ENCODE measurements around the gene OTOP2. TPM values are rescaled to one million over a fixed set of nuclear protein-coding genes. Genes with fewer than 3 reads are reported as not detected.

OTOP2 gene
- total RNA-seq, 1 donor from 2014 or later = not detected

- H3K9ac ChIP-seq (ENCODE audit: low read length) = no peak overlapping the region
- Mint-ChIP-seq H3K27me3 (ENCODE audit: low read depth, unreplicated experiment) (peaks cover 36% of the 10 kb centered on the region), H3K4me3 (ENCODE audit: unreplicated experiment) (no peak overlapping the region), H3K36me3 (ENCODE audit: low read depth, unreplicated experiment) (no peaks in the 10 kb centered on the region), H3K4me1 (ENCODE audit: low read depth, unreplicated experiment) (no peaks in the 10 kb centered on the region), H3K9me3 (ENCODE audit: unreplicated experiment) (peaks cover 2% of the 10 kb centered on the region), H3K27ac (ENCODE audit: unreplicated experiment) (peak overlapping the region; percentile 69)
- DNase-seq (ENCODE audit: low read depth) (no peak), FAIRE-seq (no peak)
- no peaks in the 10 kb centered on the region for H3K36me3 ChIP-seq (ENCODE audit: insufficient read depth, low read length)
- H3K27ac ChIP-seq (ENCODE audit: low read depth, low read length) = no peak overlapping the region
- H3K27me3 ChIP-seq (ENCODE audit: insufficient read depth, low read length) = peaks cover 20% of the 10 kb centered on the region
- no peaks in the 10 kb centered on the region for H3K79me2 ChIP-seq (ENCODE audit: insufficient read depth, low read length)
- no peak overlapping the region for H2AFZ ChIP-seq (ENCODE audit: low read depth, low read length)
- H3K9me3 ChIP-seq (ENCODE audit: insufficient read depth, low read depth, low read length) = no peaks in the 10 kb centered on the region
- H4K20me1 ChIP-seq (ENCODE audit: insufficient read depth, low read length) = no peaks in the 10 kb centered on the region
- no peak overlapping the region for H3K4me3 ChIP-seq (ENCODE audit: insufficient read depth, low read depth, low read length)
- no peak overlapping the region for H3K4me2 ChIP-seq (ENCODE audit: low read length)
- TF ChIP-seq CTCF (IDR thresholded peaks at IDR 0.05; ENCODE audit: insufficient read depth, low read depth, low read length) (no peak), EZH2 (IDR thresholded peaks at IDR 0.05; ENCODE audit: insufficient read depth, low read length) (no peak)
- no peaks in the 10 kb centered on the region for H3K4me1 ChIP-seq (ENCODE audit: insufficient read depth, low read length)
Observed at GRCh38 chr17:74918906-74919305, 5.2 kb upstream of the OTOP2 start.

GRCh38 chr17:74919440-74920305 is 4.4 kb upstream of the OTOP2 start:
- Histone ChIP-seq H2AFZ (ENCODE audit: low read depth, low read length) (no peak overlapping the region), H4K20me1 (ENCODE audit: insufficient read depth, low read length) (no peaks in the 10 kb centered on the region), H3K9ac (ENCODE audit: low read length) (no peak overlapping the region), H3K27me3 (ENCODE audit: insufficient read depth, low read length) (peaks cover 28% of the 10 kb centered on the region), H3K27ac (ENCODE audit: low read depth, low read length) (no peak overlapping the region), H3K9me3 (ENCODE audit: insufficient read depth, low read depth, low read length) (no peaks in the 10 kb centered on the region), H3K4me2 (ENCODE audit: low read length) (no peak overlapping the region), H3K36me3 (ENCODE audit: insufficient read depth, low read length) (no peaks in the 10 kb centered on the region), H3K4me1 (ENCODE audit: insufficient read depth, low read length) (no peaks in the 10 kb centered on the region), H3K4me3 (ENCODE audit: insufficient read depth, low read depth, low read length) (no peak overlapping the region), H3K79me2 (ENCODE audit: insufficient read depth, low read length) (no peaks in the 10 kb centered on the region)
- Mint-ChIP-seq H3K36me3 (ENCODE audit: low read depth, unreplicated experiment) (no peaks in the 10 kb centered on the region), H3K27me3 (ENCODE audit: low read depth, unreplicated experiment) (peaks cover 38% of the 10 kb centered on the region), H3K27ac (ENCODE audit: unreplicated experiment) (no peak overlapping the region), H3K4me3 (ENCODE audit: unreplicated experiment) (no peak overlapping the region), H3K4me1 (ENCODE audit: low read depth, unreplicated experiment) (no peaks in the 10 kb centered on the region), H3K9me3 (ENCODE audit: unreplicated experiment) (no peaks in the 10 kb centered on the region)
- no peak for DNase-seq (ENCODE audit: low read depth)
- TF ChIP-seq EZH2 (IDR thresholded peaks at IDR 0.05; ENCODE audit: insufficient read depth, low read length) (no peak), CTCF (IDR thresholded peaks at IDR 0.05; ENCODE audit: insufficient read depth, low read depth, low read length) (no peak)
- FAIRE-seq = no peak

GRCh38 chr17:74920306-74920620 is 3.8 kb upstream of the OTOP2 start:
- H3K9me3 ChIP-seq (ENCODE audit: insufficient read depth, low read depth, low read length) = no peaks in the 10 kb centered on the region
- H3K27me3 ChIP-seq (ENCODE audit: insufficient read depth, low read length) = peaks cover 33% of the 10 kb centered on the region
- no peaks in the 10 kb centered on the region for H3K79me2 ChIP-seq (ENCODE audit: insufficient read depth, low read length)
- peaks cover 41% of the 10 kb centered on the region for H3K27me3 Mint-ChIP-seq (ENCODE audit: low read depth, unreplicated experiment)
- peaks cover 1% of the 10 kb centered on the region for H3K9me3 Mint-ChIP-seq (ENCODE audit: unreplicated experiment)
- H3K36me3 ChIP-seq (ENCODE audit: insufficient read depth, low read length) = no peaks in the 10 kb centered on the region
- H3K4me1 Mint-ChIP-seq (ENCODE audit: low read depth, unreplicated experiment) = no peaks in the 10 kb centered on the region
- H3K4me2 ChIP-seq (ENCODE audit: low read length) = no peak overlapping the region
- no peaks in the 10 kb centered on the region for H3K4me1 ChIP-seq (ENCODE audit: insufficient read depth, low read length)
- H2AFZ ChIP-seq (ENCODE audit: low read depth, low read length) = no peak overlapping the region
- no peak overlapping the region for H3K27ac ChIP-seq (ENCODE audit: low read depth, low read length)
- H3K27ac Mint-ChIP-seq (ENCODE audit: unreplicated experiment) = no peak overlapping the region
- no peak overlapping the region for H3K4me3 Mint-ChIP-seq (ENCODE audit: unreplicated experiment)
- no peak overlapping the region for H3K9ac ChIP-seq (ENCODE audit: low read length)
- DNase-seq (ENCODE audit: low read depth) (no peak), FAIRE-seq (no peak)
- TF ChIP-seq EZH2 (IDR thresholded peaks at IDR 0.05; ENCODE audit: insufficient read depth, low read length) = no peak
- no peak for TF ChIP-seq CTCF (IDR thresholded peaks at IDR 0.05; ENCODE audit: insufficient read depth, low read depth, low read length)
- H3K4me3 ChIP-seq (ENCODE audit: insufficient read depth, low read depth, low read length) = no peak overlapping the region
- H3K36me3 Mint-ChIP-seq (ENCODE audit: low read depth, unreplicated experiment) = no peaks in the 10 kb centered on the region
- H4K20me1 ChIP-seq (ENCODE audit: insufficient read depth, low read length) = no peaks in the 10 kb centered on the region
